Astrocyte of the hippocampus (primary cell): Measurements from ENCODE around the gene PCNT.
"Not testable (repeated sequence)": the region's sequence is repeated elsewhere in the genome, so short reads cannot be mapped to it uniquely, and the experiment has no call there.

Experiments
- DNase-seq: peaks from one replicate; pipeline ENCODE4 v3.0.0; 2011; ENCODE audit warnings: low read depth, low spot score

PCNT gene

DNA sequence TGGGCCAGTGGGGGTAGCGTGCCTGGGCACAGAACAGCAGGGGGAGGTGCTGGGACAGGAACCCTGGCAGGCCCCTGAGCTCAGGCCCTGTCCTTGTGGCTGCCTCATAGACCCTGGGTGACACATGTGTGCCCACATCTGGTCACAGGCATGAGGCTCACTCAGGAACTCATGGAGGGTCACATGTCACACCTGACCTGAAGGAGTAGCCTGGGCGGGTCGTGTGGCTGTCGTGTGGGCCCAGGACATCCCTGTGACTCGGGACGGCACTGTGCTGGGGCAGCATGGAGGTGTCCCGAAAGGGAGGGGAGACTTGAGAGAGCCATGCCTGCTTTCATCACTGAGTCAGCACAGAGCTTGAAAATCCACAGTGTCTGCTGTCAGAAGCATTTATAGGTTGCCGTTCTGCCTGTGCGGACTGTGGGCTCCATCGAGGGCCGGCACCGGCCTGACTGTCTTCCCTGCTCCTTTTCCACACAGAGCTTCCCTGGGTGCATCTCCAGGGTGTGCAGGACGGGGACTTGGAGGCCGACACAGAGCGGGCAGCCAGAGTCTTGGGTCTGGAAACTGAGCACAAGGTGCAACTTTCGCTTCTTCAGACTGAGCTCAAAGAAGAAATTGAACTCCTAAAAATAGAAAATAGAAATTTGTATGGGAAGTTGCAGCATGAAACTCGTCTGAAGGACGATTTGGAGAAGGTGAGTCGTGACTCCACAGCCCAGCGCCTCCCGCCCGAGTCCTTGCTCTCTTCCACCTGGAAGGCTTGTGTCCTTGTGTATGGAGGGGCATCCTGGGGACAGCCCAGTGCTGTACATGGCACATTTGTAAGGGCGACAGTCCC is 32.8 kb downstream of the PCNT start:
- no peak for DNase-seq

DNA sequence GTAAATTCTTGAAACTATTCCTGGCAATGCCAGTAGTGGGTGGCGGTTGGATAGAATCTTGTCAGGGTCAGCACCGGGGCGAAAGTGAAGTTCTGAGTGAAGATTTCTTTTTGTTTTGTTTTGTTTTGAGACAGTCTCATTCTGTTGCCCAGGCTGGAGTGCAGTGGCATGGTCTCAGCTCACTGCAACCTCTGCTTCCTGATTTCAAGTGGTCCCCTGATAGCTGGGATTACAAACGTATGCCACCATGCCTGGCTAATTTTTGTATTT is 33.3 kb downstream of the PCNT start:
- no peak for DNase-seq

- DNase-seq = no peak
These were observed 33.9 kb downstream of the PCNT start for GRCh38 chr21:46357684-46358425.

DNA sequence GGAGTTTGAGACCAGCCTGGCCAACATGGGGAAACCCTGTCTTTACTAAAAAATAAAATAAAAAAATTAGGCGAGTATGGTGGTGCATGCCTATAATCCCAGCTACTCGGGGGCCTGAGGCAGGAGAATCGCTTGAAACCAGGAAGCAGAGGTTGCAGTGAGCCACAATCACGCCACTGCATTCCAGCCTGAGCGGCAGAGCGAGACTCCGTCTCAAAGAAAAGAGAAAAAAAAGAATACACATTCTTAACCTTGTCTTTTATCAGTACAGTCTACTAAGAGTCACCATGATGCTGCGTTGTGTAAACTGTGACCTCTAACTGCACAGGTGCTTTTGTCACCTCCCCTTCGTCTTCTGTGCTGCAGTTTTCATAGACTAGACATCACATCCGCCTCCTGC is 37.2 kb downstream of the PCNT start:
- DNase-seq = no peak

GRCh38 chr21:46361935-46362334 is 38.0 kb downstream of the PCNT start:
- no peak for DNase-seq

DNA sequence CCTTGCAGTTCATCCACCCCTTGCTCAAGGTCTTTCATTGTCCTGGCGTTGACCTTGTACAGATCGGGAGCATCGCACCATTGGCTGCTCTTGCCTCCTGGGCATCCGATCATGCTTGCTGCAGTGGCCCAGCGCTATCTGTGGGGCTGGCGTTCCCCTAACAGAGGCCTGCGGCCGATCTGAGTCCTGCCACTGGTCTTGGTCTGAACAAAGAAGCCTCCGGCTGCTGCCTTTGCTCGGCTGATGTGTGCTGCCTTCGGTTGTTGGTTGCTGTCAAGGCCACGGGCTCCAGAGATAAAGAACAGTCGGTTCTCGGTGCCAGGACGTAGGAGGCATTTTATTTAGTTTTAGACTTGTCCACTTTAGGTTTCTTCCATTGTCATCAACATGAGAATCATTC is 39.0 kb downstream of the PCNT start:
- no peak for DNase-seq

- no peak for DNase-seq
These were observed 39.7 kb downstream of the PCNT start for GRCh38 chr21:46363698-46364097.

DNA sequence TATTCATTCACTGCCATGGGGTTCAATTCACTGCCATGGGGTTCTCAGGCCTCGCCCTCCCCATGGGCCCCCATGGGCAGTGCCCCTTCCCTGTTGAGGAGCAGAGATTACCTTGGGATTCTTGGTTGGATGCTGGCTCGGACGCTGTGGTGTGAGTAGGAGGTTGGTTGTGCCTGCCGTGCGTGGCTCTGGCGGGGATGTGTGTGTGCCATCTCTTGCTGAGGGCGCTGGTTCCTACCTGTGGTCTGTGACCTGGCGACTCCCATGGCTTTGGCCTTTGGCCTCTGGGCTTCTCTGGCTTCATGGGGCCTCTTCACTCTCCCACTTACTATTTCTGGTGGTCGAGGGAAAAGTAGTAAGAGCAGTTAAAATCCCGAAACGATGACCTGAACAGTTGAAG is 42.1 kb downstream of the PCNT start:
- DNase-seq = no peak

GRCh38 chr21:46366561-46366960 is 42.6 kb downstream of the PCNT start:
- no peak for DNase-seq

DNA sequence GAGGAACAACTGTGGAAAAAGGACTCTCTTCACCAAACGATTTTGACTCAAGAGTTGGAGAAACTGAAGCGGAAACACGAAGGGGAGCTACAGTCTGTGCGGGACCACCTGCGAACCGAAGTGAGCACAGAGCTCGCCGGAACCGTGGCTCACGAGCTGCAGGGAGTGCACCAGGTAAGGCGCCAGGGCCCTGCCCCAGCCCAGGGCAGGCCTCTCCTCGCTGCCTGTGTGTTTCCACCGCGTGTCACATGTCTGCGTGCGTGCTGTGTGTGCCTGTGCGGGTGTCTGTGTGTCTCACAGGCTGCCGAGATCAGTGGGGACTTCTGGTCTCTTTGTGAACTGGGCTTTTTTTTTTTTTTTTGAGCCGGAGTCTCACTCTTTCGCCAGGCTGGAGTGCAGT is 43.0 kb downstream of the PCNT start:
- DNase-seq = no peak

DNA sequence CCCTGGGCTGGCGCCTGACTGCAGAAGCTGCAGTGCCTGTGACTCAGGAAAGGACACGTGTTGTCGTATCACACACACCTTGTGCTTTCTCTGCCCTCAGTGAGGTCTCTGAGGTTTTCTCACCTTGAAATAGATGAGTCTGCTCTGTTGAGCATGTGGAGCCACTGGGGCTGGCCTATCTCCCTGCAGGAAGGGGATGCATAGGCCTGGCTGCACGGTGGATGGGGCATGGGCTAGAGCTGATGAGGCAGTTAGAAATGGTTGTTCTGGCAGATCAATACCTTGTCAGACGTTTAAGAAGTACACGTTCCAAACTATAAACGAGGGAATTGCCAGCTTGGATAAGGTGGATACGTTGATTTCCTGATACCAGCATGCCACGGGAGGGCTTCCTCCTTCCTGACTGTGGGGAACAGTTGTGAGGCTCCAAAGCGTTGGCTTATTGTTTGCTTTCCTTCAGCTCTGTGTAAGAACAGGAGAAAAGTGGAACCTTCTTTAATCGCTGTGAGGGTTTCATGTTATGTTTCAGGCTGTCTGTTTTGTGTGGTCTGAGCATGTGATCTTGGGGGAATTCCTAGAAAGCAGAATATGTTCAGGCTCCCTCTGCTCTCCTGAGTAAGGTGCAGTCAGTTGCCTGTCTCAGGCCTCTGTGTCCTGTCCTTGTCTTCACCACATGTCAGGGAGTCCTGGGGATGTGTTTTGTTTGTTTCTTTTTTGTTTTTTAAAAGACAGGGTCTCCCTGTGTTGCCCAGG is 44.8 kb downstream of the PCNT start:
- no peak for DNase-seq

DNA sequence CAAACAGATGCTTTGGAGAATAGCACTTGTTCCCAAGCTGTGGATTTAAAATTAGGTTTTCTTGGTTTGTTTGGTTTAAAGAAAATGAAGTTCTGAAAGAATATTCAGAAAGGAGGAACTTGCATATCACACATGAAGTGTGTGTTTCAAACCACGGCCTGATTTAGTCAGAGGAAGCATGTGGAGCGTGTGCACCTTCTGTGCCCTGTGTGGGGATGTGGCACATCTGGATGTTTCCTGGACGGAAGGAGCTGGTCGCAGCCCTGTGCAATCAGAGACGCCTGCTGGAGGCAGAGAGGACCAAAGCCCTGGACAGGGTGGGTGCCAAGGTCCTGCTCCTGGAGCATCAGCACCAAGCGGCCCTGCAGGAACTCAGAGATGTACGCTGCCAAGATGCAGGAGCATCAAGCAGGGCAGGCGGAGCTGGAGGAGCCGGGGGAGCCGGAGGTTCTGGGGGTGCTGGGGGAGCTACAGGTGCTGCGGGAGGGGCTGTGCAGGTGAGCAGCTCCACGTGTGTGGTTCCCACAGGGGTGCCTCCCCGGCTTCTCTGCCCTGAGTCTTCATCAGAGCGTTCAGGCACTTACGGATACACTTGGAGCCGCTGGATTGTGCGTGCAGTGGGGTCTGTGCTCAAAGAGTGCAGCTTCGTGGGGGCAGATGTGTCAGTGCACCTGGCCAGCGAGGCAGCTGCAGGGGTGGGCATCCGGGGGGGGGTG is 45.7 kb downstream of the PCNT start:
- no peak for DNase-seq

DNA sequence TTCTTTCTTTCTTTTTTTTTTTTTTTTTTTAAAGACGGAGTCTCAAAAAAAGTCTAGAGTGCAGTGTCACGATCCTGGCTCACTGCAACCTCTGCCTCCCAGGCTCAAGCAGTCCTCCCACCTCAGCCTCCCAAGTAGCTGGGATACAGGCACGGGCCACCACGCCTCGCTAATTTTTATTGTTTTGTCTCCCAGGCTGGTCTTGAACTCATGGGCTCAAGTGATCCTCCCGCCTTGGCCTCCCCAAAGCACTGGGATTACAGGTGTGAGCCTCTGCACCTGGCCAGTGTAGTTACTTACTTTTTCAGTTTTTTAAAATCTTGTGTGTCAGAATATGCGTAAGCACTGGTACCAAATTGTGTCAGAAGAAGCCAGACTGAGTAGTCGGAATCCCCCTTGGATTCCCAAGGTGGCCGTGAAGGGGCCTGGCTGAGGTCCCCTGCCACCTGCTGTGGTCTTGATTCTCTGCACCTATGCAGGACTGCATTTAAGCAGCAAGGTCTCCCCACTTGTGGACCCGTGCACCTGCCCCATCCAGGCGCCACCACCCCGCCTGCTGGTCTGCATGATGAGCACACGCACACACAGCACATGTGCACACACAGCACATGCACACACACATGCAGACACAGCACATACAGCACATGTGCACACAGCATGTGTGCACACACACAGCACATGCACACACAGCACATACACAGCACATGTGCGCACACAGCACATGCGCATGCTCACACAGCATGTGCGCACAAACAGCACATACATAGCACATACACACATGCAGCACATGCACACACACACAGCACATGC is 47.5 kb downstream of the PCNT start:
- DNase-seq = no peak

GRCh38 chr21:46372014-46372485 is 48.1 kb downstream of the PCNT start:
- DNase-seq = no peak

- DNase-seq = not testable (repeated sequence)
These were observed 49.0 kb downstream of the PCNT start for GRCh38 chr21:46372947-46373346.

DNA sequence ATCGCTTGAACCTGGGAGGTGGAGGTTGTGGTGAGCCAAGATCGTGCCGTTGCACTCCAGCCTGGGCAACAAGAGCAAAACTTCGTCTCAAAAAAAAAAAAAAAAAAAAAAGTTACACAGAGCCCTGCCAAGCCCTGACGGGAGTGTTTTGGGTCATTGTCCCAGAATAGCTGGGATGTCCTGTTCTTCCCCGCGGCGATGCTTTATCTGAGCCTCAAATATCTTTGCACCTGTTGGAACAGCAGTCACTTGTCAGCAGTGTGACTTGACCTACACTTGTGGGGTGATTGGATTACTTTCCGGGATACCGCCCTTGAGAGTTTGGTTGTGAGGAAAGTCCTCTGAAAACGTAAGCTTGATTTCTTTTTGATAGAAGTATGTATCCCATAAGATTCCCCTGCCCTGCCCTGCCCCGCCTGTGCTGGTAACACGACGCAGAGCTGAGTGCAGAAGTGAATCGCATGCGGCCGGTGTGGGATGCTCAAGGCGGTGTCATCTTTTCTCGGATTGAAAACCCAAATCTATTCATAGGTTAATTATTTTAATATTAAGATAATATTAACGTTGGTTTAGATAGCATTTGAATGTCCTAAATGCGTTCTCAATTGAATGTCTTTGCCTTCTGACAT is 50.9 kb downstream of the PCNT start:
- no peak for DNase-seq

DNA sequence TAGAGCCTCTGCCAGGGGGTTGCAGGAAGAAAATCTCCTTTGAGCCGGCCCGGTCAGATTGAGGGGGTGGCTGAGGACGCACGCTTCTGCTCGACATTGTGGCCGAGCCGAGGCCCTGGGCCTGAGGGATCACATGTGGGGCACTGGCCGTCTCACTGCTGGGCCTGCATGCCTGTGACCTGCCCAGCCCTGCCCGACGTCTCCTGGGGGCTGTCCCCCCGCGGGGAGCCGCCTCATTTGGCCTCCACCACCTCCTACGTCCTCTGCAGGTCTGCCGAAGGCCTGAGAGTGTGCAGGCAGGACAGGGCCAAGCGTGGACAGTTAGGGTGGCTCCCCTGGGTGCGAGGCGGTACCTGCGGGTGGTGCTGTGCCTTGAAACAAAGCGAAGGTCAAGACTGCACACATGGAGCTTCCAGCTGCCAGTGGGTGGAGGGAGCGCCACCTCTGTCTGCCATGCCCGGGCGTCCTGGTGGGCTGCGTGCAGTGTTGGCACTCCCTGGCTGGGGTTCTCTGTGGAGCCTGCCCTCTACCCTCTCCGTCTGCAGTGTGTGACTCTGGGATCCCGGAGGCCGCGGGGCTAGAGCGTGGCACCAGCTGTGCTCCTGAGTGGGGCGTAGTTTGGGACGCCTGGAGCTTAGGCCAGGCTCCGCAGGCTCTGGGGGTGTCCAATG is 51.7 kb downstream of the PCNT start:
- no peak for DNase-seq

DNA sequence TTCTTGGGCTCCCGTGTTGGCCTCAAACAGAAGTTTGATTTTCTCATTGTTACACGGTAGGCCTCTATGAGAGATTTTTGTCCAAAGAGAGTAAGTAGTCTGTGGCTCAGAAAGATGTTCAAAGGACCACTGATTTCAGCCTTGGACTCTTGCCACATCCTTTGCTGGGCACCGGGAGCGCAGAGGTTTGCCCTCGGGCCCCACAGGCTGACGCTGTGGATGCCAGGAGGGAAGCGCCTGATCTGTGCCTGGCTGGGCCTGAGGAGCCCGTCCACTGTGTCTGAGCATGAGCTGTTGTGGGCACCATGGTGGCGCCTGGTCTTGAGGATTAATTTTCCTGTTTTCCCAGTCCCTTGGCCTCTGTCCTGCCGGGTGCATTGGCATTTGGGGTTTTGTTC is 52.3 kb downstream of the PCNT start:
- no peak for DNase-seq

- DNase-seq = no peak
These were observed 53.0 kb downstream of the PCNT start for GRCh38 chr21:46376856-46377453.

- DNase-seq = no peak
These were observed 53.8 kb downstream of the PCNT start for GRCh38 chr21:46377789-46378188.
